ENCODE measurements around the gene STK16. TPM values are rescaled to one million over a fixed set of nuclear protein-coding genes. Genes with fewer than 3 reads are reported as not detected.

Gene STK16
- total RNA-seq, 1 experiment from 2014 or later: 21.6 TPM

DNA sequence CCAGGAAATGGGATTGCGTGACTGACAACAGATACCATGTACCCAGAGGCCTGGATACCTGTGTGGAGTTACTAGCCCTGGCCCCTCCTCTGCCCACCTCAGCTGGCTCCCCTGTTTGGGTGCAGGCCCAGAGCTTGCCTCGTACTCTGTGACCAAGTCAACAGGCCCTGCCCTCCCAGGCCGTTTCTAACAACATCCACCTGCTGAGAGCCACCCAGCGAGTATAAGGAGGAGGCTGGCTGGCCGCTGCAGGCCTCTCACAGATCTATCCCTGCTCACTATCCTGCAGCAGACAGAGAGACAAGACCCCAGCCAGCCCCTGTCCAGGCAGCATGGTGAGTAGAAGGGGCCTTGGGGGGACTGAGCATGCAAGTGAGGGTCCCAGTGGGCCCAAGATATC is 21.0 kb downstream of the STK16 start:
- Histone ChIP-seq H3K23me2 (ENCODE audit: insufficient read length, low read depth, low read length, poor library complexity, severe bottlenecking) (peaks cover 3% of the 10 kb centered on the region), H3K23ac (ENCODE audit: insufficient read length, low read depth, low read length) (no peak overlapping the region), H2AK5ac (ENCODE audit: insufficient read length, low read length) (no peak overlapping the region), H2BK5ac (ENCODE audit: insufficient read length, low read length) (no peak overlapping the region), H3K9ac (ENCODE audit: extremely low read depth, insufficient read length, low read length) (no peak overlapping the region), H2BK120ac (ENCODE audit: low read depth, low read length, poor library complexity, severe bottlenecking) (no peak overlapping the region), H2BK20ac (ENCODE audit: low read depth, low read length, poor library complexity, severe bottlenecking) (no peak overlapping the region), H3K4me1 (ENCODE audit: insufficient read depth, low read length) (no peaks in the 10 kb centered on the region), H2AFZ (ENCODE audit: low read length) (no peak overlapping the region), H3K14ac (ENCODE audit: insufficient read depth, low read length) (no peak overlapping the region), H3K27me3 (ENCODE audit: insufficient read depth, low read length) (no peaks in the 10 kb centered on the region), H4K8ac (replicated peaks; ENCODE audit: insufficient read length, low read depth, low read length) (no peak overlapping the region), H4K5ac (ENCODE audit: insufficient read length, low read depth, low read length) (no peak overlapping the region), H3T11ph (ENCODE audit: low read length) (no peak overlapping the region), H3K79me2 (ENCODE audit: insufficient read depth, low read length) (no peaks in the 10 kb centered on the region), H3K79me1 (ENCODE audit: insufficient read depth, low read depth, low read length, poor library complexity, severe bottlenecking) (no peaks in the 10 kb centered on the region), H4K20me1 (ENCODE audit: control insufficient read depth, insufficient read depth, insufficient read length) (no peaks in the 10 kb centered on the region), H3K4ac (ENCODE audit: low read depth, low read length) (no peak overlapping the region), H3K9me3 (ENCODE audit: control insufficient read depth, low read depth, low read length) (no peaks in the 10 kb centered on the region), H3K27ac (ENCODE audit: insufficient read length, low read depth, low read length) (no peak overlapping the region), H4K91ac (ENCODE audit: insufficient read length, low read depth, low read length) (no peak overlapping the region), H3K4me2 (ENCODE audit: insufficient read depth, insufficient read length, low read length) (no peak overlapping the region), H3K56ac (ENCODE audit: insufficient read length, low read depth, low read length) (no peak overlapping the region), H2BK12ac (ENCODE audit: insufficient read length, low read depth, low read length) (no peak overlapping the region), H2BK15ac (ENCODE audit: low read depth, low read length) (no peak overlapping the region), H3K18ac (ENCODE audit: insufficient read length, low read depth, low read length) (no peak overlapping the region)
- no peaks in the 10 kb centered on the region for H3K9me3 Mint-ChIP-seq
- TF ChIP-seq, protein P1, sequence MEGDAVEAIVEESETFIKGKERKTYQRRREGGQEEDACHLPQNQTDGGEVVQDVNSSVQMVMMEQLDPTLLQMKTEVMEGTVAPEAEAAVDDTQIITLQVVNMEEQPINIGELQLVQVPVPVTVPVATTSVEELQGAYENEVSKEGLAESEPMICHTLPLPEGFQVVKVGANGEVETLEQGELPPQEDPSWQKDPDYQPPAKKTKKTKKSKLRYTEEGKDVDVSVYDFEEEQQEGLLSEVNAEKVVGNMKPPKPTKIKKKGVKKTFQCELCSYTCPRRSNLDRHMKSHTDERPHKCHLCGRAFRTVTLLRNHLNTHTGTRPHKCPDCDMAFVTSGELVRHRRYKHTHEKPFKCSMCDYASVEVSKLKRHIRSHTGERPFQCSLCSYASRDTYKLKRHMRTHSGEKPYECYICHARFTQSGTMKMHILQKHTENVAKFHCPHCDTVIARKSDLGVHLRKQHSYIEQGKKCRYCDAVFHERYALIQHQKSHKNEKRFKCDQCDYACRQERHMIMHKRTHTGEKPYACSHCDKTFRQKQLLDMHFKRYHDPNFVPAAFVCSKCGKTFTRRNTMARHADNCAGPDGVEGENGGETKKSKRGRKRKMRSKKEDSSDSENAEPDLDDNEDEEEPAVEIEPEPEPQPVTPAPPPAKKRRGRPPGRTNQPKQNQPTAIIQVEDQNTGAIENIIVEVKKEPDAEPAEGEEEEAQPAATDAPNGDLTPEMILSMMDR (conservative IDR thresholded peaks at IDR 0.05): no peak
- no peak overlapping the region for H3K4me3 Mint-ChIP-seq
- H3K27ac Mint-ChIP-seq: no peak overlapping the region
- no peaks in the 10 kb centered on the region for H3K36me3 Mint-ChIP-seq (ENCODE audit: insufficient read depth in 1 of 3, low read depth in 3 of 3)
- no CpG with 5 or more reads among the region's 5 CpGs for WGBS (ENCODE audit: extremely low coverage, insufficient read length, low lambda C conversion rate)
- peaks cover 49% of the 10 kb centered on the region for H3K27me3 Mint-ChIP-seq (ENCODE audit: low read depth)
- H3K4me1 Mint-ChIP-seq: peaks cover 2 to 5% of the 10 kb centered on the region in 2 experiments; a peak in 2 of 4 replicates
- no peak for DNase-seq
